AG10803 (cell line): Measurements from ENCODE around the gene SERPINI2.

Experiments
- DNase-seq: peaks from one replicate; pipeline ENCODE4 v3.0.0; 2010; ENCODE audit warnings: low read depth
- H3K4me3 ChIP-seq: 2 replicates; pipeline ENCODE4 v1.5.1; 2011; ENCODE audit warnings: mild to moderate bottlenecking, low read length, control low read depth
- TF ChIP-seq, protein P1 (sequence below): conservative IDR thresholded peaks from 2 replicates; pipeline ENCODE4 v1.5.1; 2011; ENCODE audit warnings: mild to moderate bottlenecking, low read length, control low read depth, inconsistent platforms

SERPINI2 gene, protein sequence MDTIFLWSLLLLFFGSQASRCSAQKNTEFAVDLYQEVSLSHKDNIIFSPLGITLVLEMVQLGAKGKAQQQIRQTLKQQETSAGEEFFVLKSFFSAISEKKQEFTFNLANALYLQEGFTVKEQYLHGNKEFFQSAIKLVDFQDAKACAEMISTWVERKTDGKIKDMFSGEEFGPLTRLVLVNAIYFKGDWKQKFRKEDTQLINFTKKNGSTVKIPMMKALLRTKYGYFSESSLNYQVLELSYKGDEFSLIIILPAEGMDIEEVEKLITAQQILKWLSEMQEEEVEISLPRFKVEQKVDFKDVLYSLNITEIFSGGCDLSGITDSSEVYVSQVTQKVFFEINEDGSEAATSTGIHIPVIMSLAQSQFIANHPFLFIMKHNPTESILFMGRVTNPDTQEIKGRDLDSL

DNA sequence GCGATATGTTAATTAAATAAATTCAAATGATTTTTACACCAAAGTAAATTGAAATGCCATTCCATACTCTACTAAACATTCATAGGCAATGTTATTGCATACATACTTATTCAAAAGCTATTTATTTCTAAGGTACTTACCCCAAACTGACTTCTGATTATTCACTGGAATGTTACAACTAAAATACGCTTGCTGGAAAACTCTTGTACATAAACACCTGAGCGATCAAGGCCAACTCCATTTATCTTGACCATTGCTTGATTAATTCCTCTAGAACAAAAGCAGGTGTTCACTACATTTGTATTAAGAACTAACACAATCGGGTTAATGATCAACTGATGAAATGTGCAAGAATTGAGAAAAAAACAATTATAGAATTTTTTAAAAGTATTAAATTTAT lies at the start of gene SERPINI2:
TSS of gene SERPINI2 (minus strand) at position 180 of the 400 bp plus-strand sequence. CDS start 2,208 bp downstream, outside the sequence.
- TF ChIP-seq, protein P1, sequence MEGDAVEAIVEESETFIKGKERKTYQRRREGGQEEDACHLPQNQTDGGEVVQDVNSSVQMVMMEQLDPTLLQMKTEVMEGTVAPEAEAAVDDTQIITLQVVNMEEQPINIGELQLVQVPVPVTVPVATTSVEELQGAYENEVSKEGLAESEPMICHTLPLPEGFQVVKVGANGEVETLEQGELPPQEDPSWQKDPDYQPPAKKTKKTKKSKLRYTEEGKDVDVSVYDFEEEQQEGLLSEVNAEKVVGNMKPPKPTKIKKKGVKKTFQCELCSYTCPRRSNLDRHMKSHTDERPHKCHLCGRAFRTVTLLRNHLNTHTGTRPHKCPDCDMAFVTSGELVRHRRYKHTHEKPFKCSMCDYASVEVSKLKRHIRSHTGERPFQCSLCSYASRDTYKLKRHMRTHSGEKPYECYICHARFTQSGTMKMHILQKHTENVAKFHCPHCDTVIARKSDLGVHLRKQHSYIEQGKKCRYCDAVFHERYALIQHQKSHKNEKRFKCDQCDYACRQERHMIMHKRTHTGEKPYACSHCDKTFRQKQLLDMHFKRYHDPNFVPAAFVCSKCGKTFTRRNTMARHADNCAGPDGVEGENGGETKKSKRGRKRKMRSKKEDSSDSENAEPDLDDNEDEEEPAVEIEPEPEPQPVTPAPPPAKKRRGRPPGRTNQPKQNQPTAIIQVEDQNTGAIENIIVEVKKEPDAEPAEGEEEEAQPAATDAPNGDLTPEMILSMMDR: no peak
- DNase-seq: no peak
- H3K4me3 ChIP-seq: no peak within 1 kb of the TSS

DNA sequence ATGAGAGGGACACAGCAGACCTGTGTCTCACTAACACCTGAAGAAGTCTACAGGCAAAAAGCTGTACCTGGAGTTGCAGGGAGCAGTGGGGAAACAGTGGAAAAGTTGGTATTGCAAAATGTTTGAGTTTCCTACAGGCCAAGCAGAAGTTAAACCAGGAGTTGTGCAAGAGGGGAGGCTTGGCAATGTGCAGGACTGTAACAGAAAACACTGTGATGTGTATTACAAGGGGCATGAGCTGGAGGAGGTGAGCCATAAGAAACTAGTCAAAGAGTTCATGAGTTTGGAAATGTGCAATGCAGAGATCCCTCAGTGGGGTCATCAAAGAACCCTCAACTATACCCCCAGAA lies 47.1 kb upstream of the SERPINI2 start:
- H3K4me3 ChIP-seq: no peak overlapping the region
- no peak for DNase-seq
- TF ChIP-seq, protein P1: no peak

DNA sequence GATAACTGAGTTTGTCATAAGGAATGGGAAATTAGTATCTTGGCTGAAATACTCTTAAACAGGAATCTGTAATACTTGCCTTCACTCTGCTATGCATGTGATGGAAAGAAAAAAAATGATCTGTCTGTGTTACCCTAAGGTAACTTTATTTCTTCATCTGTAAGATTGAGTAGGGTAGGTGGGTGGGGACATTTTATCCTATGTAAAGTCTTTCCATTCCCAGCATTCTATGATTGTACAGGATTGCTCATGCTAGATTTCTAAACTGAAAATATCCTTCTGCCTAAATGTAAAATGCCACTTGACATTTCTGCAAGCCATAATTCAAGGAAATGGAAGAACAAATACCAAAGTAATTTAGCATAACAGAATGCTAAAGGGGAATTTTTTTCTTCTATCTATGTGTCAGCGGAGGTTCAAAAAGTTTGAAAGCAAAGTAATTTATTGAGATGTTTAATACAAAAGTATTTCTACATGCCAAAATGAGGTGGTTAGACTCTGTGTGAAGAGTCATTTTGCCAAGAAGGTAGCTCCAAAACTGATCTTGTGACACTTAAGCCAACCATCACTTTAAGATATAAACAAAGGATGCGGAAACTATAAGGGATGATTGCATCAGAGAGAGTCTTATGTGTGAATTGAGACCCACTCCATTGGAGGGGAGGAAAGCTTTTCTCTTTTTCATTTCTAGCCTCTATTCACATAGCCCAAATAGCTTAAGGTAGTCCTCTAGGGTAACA lies 46.6 kb upstream of the SERPINI2 start:
- TF ChIP-seq, protein P1: no peak
- no peak for DNase-seq
- no peak overlapping the region for H3K4me3 ChIP-seq

DNA sequence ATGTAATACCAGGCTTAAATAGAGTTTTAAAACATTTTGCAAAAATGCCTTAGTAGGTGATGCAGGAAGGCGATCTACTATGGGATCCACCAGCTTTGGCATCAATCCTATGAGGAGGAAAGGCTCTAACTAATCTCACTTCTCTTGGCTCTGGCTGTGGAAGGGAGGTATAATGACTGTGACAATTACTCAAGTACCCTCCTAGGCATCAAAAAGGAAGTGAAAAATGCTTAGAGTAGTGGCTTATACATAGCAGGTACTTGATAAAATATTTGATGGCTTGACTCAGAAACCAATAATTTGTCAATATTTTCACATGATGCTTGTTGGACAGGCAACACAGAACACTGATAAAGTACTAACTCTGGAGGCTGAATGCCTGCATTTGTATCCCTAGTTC lies 34.1 kb upstream of the SERPINI2 start:
- DNase-seq: no peak
- H3K4me3 ChIP-seq: no peak overlapping the region
- TF ChIP-seq, protein P1: no peak

DNA sequence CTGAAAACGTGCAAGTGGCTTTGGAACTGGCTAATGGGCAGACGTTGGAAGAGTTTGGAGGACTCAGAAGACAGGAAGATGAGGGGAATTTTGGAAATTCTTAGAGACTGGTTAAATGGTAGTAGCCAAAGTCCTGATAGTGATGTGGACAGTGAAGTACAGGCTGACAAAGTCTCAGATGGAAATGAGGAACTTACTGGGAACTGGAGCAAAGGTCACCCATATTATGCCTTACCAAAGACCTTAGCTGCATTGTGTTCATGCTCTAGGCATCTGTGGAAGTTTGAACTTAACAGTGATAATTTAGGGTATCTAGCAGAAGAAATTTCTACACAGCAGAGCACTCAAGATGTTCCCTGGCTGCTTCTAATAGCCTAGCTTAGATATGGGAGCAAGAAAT lies 28.6 kb upstream of the SERPINI2 start:
- TF ChIP-seq, protein P1: no peak
- no peak for DNase-seq
- H3K4me3 ChIP-seq: no peak overlapping the region

DNA sequence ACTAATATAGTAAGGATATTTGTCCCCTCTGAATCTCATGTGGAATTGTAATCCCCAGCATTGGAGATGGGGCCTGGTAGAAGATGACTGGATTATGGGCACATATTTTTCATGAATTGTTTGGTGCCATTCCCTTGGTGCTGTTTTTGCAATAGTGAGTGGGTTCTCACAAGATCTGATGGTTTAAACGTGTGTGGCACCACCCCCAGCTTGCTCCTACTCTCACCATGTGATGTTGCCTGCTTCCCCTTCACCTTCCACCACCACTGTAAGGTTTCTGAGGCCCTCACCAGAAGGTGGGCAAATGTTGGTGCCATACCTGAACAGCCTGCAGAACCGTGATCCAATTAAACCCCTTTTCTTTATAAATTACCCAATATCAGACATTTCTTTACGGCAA lies 28.1 kb upstream of the SERPINI2 start:
- H3K4me3 ChIP-seq: no peak overlapping the region
- DNase-seq: no peak
- TF ChIP-seq, protein P1: no peak

DNA sequence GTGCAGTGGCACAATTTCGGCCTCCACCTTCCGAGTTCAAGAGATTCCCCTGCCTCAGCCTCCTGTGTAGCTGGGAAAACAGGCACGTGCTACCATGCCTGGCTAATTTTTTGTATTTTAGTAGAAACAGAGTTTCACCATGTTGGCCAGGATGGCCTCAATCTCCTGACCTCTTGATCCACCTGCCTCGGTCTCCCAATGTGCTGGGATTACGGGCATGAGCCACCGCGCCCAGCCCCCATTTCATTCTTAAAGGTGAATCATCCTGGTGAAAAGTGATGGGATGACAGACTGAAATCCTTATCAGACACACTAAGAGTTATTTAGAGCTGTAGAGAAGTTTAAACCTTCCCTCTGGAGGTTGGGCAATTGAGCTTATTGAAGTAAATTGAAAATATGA lies 24.1 kb upstream of the SERPINI2 start:
- no peak for DNase-seq
- TF ChIP-seq, protein P1: no peak
- no peak overlapping the region for H3K4me3 ChIP-seq
